Measurements from ENCODE around the gene TNIK.

DNA sequence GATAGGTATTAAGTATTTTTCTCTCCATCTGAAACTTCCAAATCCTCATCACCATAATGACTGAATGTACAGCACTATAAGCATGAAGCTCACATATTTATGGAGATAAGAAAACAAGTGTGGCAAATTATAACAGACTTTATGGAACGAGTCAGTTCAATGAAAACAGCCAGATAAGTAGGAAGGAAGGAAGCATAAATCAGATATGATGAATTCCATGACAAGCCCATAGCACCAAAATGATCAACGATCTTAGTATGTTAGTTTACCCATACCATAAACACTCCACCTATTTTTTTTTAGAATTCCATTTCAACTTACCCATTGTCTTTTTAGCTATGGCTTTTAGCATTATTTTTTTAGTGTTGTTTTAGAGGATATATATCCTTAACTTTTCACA lies 169.5 kb downstream of the TNIK start:
- TF ChIP-seq, protein P1, sequence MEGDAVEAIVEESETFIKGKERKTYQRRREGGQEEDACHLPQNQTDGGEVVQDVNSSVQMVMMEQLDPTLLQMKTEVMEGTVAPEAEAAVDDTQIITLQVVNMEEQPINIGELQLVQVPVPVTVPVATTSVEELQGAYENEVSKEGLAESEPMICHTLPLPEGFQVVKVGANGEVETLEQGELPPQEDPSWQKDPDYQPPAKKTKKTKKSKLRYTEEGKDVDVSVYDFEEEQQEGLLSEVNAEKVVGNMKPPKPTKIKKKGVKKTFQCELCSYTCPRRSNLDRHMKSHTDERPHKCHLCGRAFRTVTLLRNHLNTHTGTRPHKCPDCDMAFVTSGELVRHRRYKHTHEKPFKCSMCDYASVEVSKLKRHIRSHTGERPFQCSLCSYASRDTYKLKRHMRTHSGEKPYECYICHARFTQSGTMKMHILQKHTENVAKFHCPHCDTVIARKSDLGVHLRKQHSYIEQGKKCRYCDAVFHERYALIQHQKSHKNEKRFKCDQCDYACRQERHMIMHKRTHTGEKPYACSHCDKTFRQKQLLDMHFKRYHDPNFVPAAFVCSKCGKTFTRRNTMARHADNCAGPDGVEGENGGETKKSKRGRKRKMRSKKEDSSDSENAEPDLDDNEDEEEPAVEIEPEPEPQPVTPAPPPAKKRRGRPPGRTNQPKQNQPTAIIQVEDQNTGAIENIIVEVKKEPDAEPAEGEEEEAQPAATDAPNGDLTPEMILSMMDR (IDR thresholded peaks at IDR 0.05; ENCODE audit: poor library complexity, severe bottlenecking): no peak
- no peak for TF ChIP-seq EP300 (conservative IDR thresholded peaks at IDR 0.05; ENCODE audit: poor library complexity, severe bottlenecking)
- no peak for TF ChIP-seq POLR2AphosphoS5 (IDR thresholded peaks at IDR 0.05)
- no peak for TF ChIP-seq MXI1 (conservative IDR thresholded peaks at IDR 0.05; ENCODE audit: poor library complexity, severe bottlenecking)
- TF ChIP-seq, protein P2, sequence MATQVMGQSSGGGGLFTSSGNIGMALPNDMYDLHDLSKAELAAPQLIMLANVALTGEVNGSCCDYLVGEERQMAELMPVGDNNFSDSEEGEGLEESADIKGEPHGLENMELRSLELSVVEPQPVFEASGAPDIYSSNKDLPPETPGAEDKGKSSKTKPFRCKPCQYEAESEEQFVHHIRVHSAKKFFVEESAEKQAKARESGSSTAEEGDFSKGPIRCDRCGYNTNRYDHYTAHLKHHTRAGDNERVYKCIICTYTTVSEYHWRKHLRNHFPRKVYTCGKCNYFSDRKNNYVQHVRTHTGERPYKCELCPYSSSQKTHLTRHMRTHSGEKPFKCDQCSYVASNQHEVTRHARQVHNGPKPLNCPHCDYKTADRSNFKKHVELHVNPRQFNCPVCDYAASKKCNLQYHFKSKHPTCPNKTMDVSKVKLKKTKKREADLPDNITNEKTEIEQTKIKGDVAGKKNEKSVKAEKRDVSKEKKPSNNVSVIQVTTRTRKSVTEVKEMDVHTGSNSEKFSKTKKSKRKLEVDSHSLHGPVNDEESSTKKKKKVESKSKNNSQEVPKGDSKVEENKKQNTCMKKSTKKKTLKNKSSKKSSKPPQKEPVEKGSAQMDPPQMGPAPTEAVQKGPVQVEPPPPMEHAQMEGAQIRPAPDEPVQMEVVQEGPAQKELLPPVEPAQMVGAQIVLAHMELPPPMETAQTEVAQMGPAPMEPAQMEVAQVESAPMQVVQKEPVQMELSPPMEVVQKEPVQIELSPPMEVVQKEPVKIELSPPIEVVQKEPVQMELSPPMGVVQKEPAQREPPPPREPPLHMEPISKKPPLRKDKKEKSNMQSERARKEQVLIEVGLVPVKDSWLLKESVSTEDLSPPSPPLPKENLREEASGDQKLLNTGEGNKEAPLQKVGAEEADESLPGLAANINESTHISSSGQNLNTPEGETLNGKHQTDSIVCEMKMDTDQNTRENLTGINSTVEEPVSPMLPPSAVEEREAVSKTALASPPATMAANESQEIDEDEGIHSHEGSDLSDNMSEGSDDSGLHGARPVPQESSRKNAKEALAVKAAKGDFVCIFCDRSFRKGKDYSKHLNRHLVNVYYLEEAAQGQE (IDR thresholded peaks at IDR 0.05; ENCODE audit: borderline replicate concordance): no peak
